Uterus (tissue), 4 donors: ENCODE data around the gene CEBPB. TPM values are rescaled to one million over a fixed set of nuclear protein-coding genes. Genes with fewer than 3 reads are reported as not detected.
A peak's percentile ranks its signal among the peaks of the same experiment; 100 is the strongest.

Experiments
- DNase-seq, 2 donors: peaks; one replicate each; pipeline ENCODE4 v3.0.0-alpha.2; 2019 to 2020
- H3K27ac ChIP-seq, 2 donors: fragments of 200-600 bp; sonication (generic); 1 replicate in 1 of 2; 2 replicates in 1 of 2; pipeline ENCODE4 v1.5.1; 2016 to 2018
- H3K27me3 ChIP-seq, 2 donors: fragments of 200-600 bp; sonication (generic); one replicate each; pipeline ENCODE4 v1.5.1; 2018 to 2019; ENCODE audit warnings: control low read depth in 1 of 2
- H3K36me3 ChIP-seq, 2 donors: fragments of 200-600 bp; sonication (generic); one replicate each; pipeline ENCODE4 v1.5.1; 2019; ENCODE audit warnings: control low read depth in 1 of 2
- H3K4me1 ChIP-seq, 2 donors: fragments of 200-600 bp; sonication (generic); one replicate each; pipeline ENCODE4 v1.5.1; 2018 to 2019; ENCODE audit warnings: control low read depth in 1 of 2
- H3K4me3 ChIP-seq, 2 donors: fragments of 200-600 bp; sonication (generic); 1 replicate in 1 of 2; 2 replicates in 1 of 2; pipeline ENCODE4 v1.5.1; 2018 to 2019; ENCODE audit warnings: mild to moderate bottlenecking in 1 of 2
- H3K9me3 ChIP-seq, 2 donors: fragments of 200-600 bp; sonication (generic); one replicate each; pipeline ENCODE4 v1.5.1; 2019; ENCODE audit warnings: control low read depth in 1 of 2
- CTCF ChIP-seq, 4 experiments: fragments of 200-600 bp in 2 of 4; fragments of 450-650 bp in 2 of 4; sonication (generic) in 2 of 4; IDR thresholded peaks; one replicate each; pipeline ENCODE4 v1.5.1; 2016 to 2019; ENCODE audit warnings: antibody characterized with exemption in 4 of 4, mild to moderate bottlenecking in 2 of 4, moderate library complexity in 1 of 4
- POLR2A ChIP-seq, 2 donors: fragments of 450-650 bp; IDR thresholded peaks; one replicate each; pipeline ENCODE4 v1.6.1; 2016; ENCODE audit warnings: antibody characterized with exemption in 2 of 2, mild to moderate bottlenecking in 1 of 2, moderate library complexity in 1 of 2
- intact Hi-C: fragments of 100-400 bp; cut with DNase I; formaldehyde crosslinking; loops from one replicate; pipeline ENCODE4 v1.15.1; 2023; ENCODE audit warnings: low total_unique reads
- total RNA-seq, 4 donors: library from RNA; depleted of rRNA in 3 of 4; stranded (reverse); fragments of >200 nt in 3 of 4; gene quantifications; one replicate each; pipeline versions ENCODE4 v1.1.0 to v1.2.4, GENCODE V29; 2014 to 2023
- donor health status: DM: yes; HTN: yes; CAD: no.

Gene CEBPB
- total RNA-seq, 4 donors from 2014 or later: 15.6 to 100 (median 59.9) TPM

GRCh38 chr20:50194422-50194830 lies 3.8 kb downstream of the CEBPB start:
- intact Hi-C loops: loop anchor here (10.0 kb wide), 1 partner anchor 90 kb away; no protein-coding TSS in a partner anchor
- TF ChIP-seq POLR2A (IDR thresholded peaks at IDR 0.05) (no peak), CTCF (IDR thresholded peaks at IDR 0.05) (no peak)
- Histone ChIP-seq H3K9me3 (no peaks in the 10 kb centered on the region), H3K27ac (peak overlapping the region; percentile 100), H3K4me1 (peaks cover 0 to 4% of the 10 kb centered on the region in 2 donors), H3K4me3 (peak overlapping the region; percentile 56 to 97), H3K36me3 (no peaks in the 10 kb centered on the region), H3K27me3 (no peaks in the 10 kb centered on the region)
- DNase-seq: no peak

GRCh38 chr20:50194831-50195523 lies 4.3 kb downstream of the CEBPB start:
- intact Hi-C loops: loop anchor here (10.0 kb wide), 1 partner anchor 90 kb away; no protein-coding TSS in a partner anchor
- Histone ChIP-seq H3K27me3 (no peaks in the 10 kb centered on the region), H3K4me3 (peak overlapping the region; percentile 56 to 97), H3K9me3 (no peaks in the 10 kb centered on the region), H3K36me3 (no peaks in the 10 kb centered on the region), H3K4me1 (peaks cover 0 to 2% of the 10 kb centered on the region in 2 donors), H3K27ac (peak overlapping the region; percentile 100)
- TF ChIP-seq CTCF (IDR thresholded peaks at IDR 0.05): no peak
- no peak for TF ChIP-seq POLR2A (IDR thresholded peaks at IDR 0.05)
- no peak for DNase-seq

- Histone ChIP-seq H3K4me1 (no peaks in the 10 kb centered on the region), H3K27me3 (no peaks in the 10 kb centered on the region), H3K27ac (peak overlapping the region; percentile 100), H3K36me3 (no peaks in the 10 kb centered on the region), H3K4me3 (no peak overlapping the region), H3K9me3 (no peaks in the 10 kb centered on the region)
- TF ChIP-seq CTCF (IDR thresholded peaks at IDR 0.05): no peak
- no peak for TF ChIP-seq POLR2A (IDR thresholded peaks at IDR 0.05)
- intact Hi-C loops: loop anchor here (10.0 kb wide), 1 partner anchor 89 kb away; no protein-coding TSS in a partner anchor
- DNase-seq: no peak
These were observed 5.0 kb downstream of the CEBPB start for GRCh38 chr20:50195524-50196120.

GRCh38 chr20:50196248-50196647 lies 5.6 kb downstream of the CEBPB start:
- H3K4me3 ChIP-seq: no peak overlapping the region
- no peaks in the 10 kb centered on the region for H3K27me3 ChIP-seq
- H3K36me3 ChIP-seq: no peaks in the 10 kb centered on the region
- H3K9me3 ChIP-seq: no peaks in the 10 kb centered on the region
- H3K27ac ChIP-seq: peak overlapping the region in 1 of 2 donors; percentile 100
- no peaks in the 10 kb centered on the region for H3K4me1 ChIP-seq
- DNase-seq: no peak
- TF ChIP-seq CTCF (IDR thresholded peaks at IDR 0.05): no peak
- intact Hi-C loops: loop anchor here (10.0 kb wide), 1 partner anchor 89 kb away; no protein-coding TSS in a partner anchor

GRCh38 chr20:50196896-50197295 lies 6.3 kb downstream of the CEBPB start:
- no peak for DNase-seq
- TF ChIP-seq POLR2A (IDR thresholded peaks at IDR 0.05) (no peak), CTCF (IDR thresholded peaks at IDR 0.05) (no peak)

More at GRCh38 chr20:50196896-50197295, 6.3 kb downstream of the CEBPB start:
- Histone ChIP-seq H3K36me3 (no peaks in the 10 kb centered on the region), H3K4me3 (no peak overlapping the region), H3K27me3 (no peaks in the 10 kb centered on the region), H3K9me3 (no peaks in the 10 kb centered on the region), H3K27ac (peak overlapping the region; percentile 22 to 66), H3K4me1 (no peaks in the 10 kb centered on the region)
- intact Hi-C loops: loop anchor here (10.0 kb wide), 1 partner anchor 88 kb away; no protein-coding TSS in a partner anchor
